Measurements from ENCODE around the gene TMEM88. TPM values are rescaled to one million over a fixed set of nuclear protein-coding genes. Genes with fewer than 3 reads are reported as not detected.
A peak's percentile ranks its signal among the peaks of the same experiment; 100 is the strongest.

TMEM88 gene
- total and polyA plus RNA-seq, 2 of the 8 experiments (the other 6 are each of a cell fraction or from before 2014, with no cell fraction given) = 0.69 to 8.8 TPM

GRCh38 chr17:7857713-7858521, 3.1 kb downstream of the TMEM88 start, which contains the start of gene CYB5D1:
Gene CYB5D1, plus strand, starts transcription at chr17:7858003. Its CDS starts 132 bp downstream, at chr17:7858135.
- peak within 1 kb of the TSS; percentile 99; the same call in 1 of the 2 replicates for H4K8ac ChIP-seq (ENCODE audit: extremely low read depth, insufficient read depth, low read length)
- H2BK20ac ChIP-seq (ENCODE audit: low read length) = peak within 1 kb of the TSS; percentile 99; the same call in 1 of the 2 replicates
- peaks cover 21 to 41% (median 36%) of the 10 kb centered on the region in 4 experiments for H3K27me3 ChIP-seq (replicated peaks in 1 of 4; ENCODE audit: control insufficient read depth in 3 of 4, extremely low read depth in 1 of 4, insufficient read depth in 3 of 4, low read length in 3 of 4)
- peak within 1 kb of the TSS; percentile 96 for H2BK5ac ChIP-seq (ENCODE audit: low read depth, low read length)
- 3% methylated on average over 46 of the region's 48 CpGs; no CpG with 5 or more reads in 1 of the 2 experiments for WGBS, 2 experiments (ENCODE audit: extremely low coverage in 1 of 2, insufficient coverage in 1 of 2, insufficient read length in 1 of 2, insufficient replicate concordance in 2 of 2, low coverage in 1 of 2, low lambda C conversion rate in 2 of 2, missing lambda C conversion rate in 1 of 2)
- peak within 1 kb of the TSS; percentile 100 for H4K5ac ChIP-seq (ENCODE audit: insufficient read length, low read depth, low read length)
- H2BK120ac ChIP-seq (replicated peaks; ENCODE audit: low read depth, low read length) = no peak within 1 kb of the TSS
- DNase-seq (ENCODE audit: low read depth in 1 of 2, low spot score in 2 of 2) (peak in 1 of 2 experiments; percentile 91), FAIRE-seq (no peak)
- peak within 1 kb of the TSS; percentile 84 for H3K56ac ChIP-seq (replicated peaks; ENCODE audit: insufficient read length, low read depth, low read length)
- peak within 1 kb of the TSS; percentile 99; the same call in 1 of the 2 replicates for H2BK15ac ChIP-seq (ENCODE audit: low read length)
- peaks cover 0 to 26% (median 22%) of the 10 kb centered on the region in 4 experiments; a peak in 6 of 7 replicates for H3K4me1 ChIP-seq (replicated peaks in 1 of 4; ENCODE audit: control insufficient read depth in 3 of 4, insufficient read depth in 4 of 4, low read length in 3 of 4)
- peak within 1 kb of the TSS; percentile 100 for H2AFZ ChIP-seq (ENCODE audit: low read length)
- no peak within 1 kb of the TSS for H3K14ac ChIP-seq (ENCODE audit: insufficient read length)
- no peaks in the 10 kb centered on the region for H3K9me3 ChIP-seq (ENCODE audit: insufficient read depth in 2 of 2, low read depth in 1 of 2, low read length in 1 of 2)
- H3K36me3 ChIP-seq (ENCODE audit: control insufficient read depth in 2 of 4, insufficient read depth in 4 of 4, low read length in 3 of 4) = no peaks in the 10 kb centered on the region
- H3K9ac ChIP-seq (replicated peaks in 1 of 4; ENCODE audit: extremely low read depth in 1 of 4, low read depth in 3 of 4, low read length in 3 of 4) = peak within 1 kb of the TSS; percentile 64 to 95 (median 88)
- H3K23me2 ChIP-seq (ENCODE audit: low read depth, low read length) = peaks cover 20% of the 10 kb centered on the region
- H2AK5ac ChIP-seq (ENCODE audit: low read depth, low read length) = no peak within 1 kb of the TSS
- H3K27ac ChIP-seq (ENCODE audit: low read depth, low read length) = peak within 1 kb of the TSS; percentile 97
- ChIA-PET CTCF (ENCODE audit: partially characterized antibody) (interaction anchor here (0.8 to 2.7 kb wide), 8 partner anchors 11 to 159 kb away, joined by 3 to 7 read pairs (median 5); no protein-coding TSS in a partner anchor), POLR2A (ENCODE audit: partially characterized antibody) (interaction anchor here (0.6 to 3.1 kb wide), 19 partner anchors 8 to 211 kb away, joined by 3 to 34 read pairs (median 4); partner anchors contain the start of genes DNAH2 and KDM6B)
- peaks cover 0 to 5% of the 10 kb centered on the region in 2 experiments; a peak in 1 of 4 replicates for H3K79me2 ChIP-seq (ENCODE audit: control insufficient read depth in 1 of 2, insufficient read depth in 2 of 2, low read length in 2 of 2)
- H3K23ac ChIP-seq (ENCODE audit: insufficient read length) = no peak within 1 kb of the TSS
- peak within 1 kb of the TSS; percentile 96 for H4K91ac ChIP-seq (replicated peaks; ENCODE audit: insufficient read length, low read length)
- peak within 1 kb of the TSS; percentile 74 to 97 for H3K4me2 ChIP-seq (ENCODE audit: insufficient read depth in 1 of 2, low read depth in 2 of 2, low read length in 2 of 2)
- H2BK12ac ChIP-seq (ENCODE audit: low read depth, low read length) = peak within 1 kb of the TSS; percentile 93
- H4K20me1 ChIP-seq (replicated peaks in 1 of 2; ENCODE audit: control insufficient read depth in 1 of 2, insufficient read depth in 2 of 2, low read length in 2 of 2) = peaks cover 0 to 10% of the 10 kb centered on the region in 2 experiments
- peak within 1 kb of the TSS; percentile 70 to 86 (median 80) for H3K4me3 ChIP-seq (ENCODE audit: extremely low read depth in 1 of 4, insufficient read depth in 2 of 4, low read depth in 3 of 4, low read length in 4 of 4)
- H3K79me1 ChIP-seq (ENCODE audit: low read depth, low read length) = no peaks in the 10 kb centered on the region
- peak within 1 kb of the TSS; percentile 100 for H3K18ac ChIP-seq (ENCODE audit: extremely low read depth, low read length)
- H3K4ac ChIP-seq (replicated peaks; ENCODE audit: insufficient read length, low read depth, low read length) = peak within 1 kb of the TSS; percentile 93
- TF ChIP-seq SIN3A (conservative IDR thresholded peaks at IDR 0.05 in 1 of 2, IDR thresholded peaks at IDR 0.05 in 1 of 2; ENCODE audit: low read depth in 1 of 2, low read length in 2 of 2) (peak; percentile 75 to 92; a peak in 2 of 4 replicates), CHD1 (IDR thresholded peaks at IDR 0.05; ENCODE audit: low read depth, low read length) (no peak), KDM4A (IDR thresholded peaks at IDR 0.05; ENCODE audit: low read depth, low read length, severe bottlenecking) (peak; percentile 27), GTF2F1 (IDR thresholded peaks at IDR 0.05; ENCODE audit: borderline replicate concordance, low read depth, low read length) (peak; percentile 42; the same call in 1 of the 2 replicates)
